ENCODE results near the gene RASAL2.

RASAL2 gene

GRCh38 chr1:178513278-178513983, 419.5 kb downstream of the RASAL2 start:
- DNase-seq (ENCODE audit: low spot score), result no peak

- no peak for DNase-seq (ENCODE audit: low spot score)
These were observed 422.2 kb downstream of the RASAL2 start for GRCh38 chr1:178516110-178516509.

GRCh38 chr1:178518894-178519293, 425.0 kb downstream of the RASAL2 start:
- no peak for DNase-seq (ENCODE audit: low spot score)

DNA sequence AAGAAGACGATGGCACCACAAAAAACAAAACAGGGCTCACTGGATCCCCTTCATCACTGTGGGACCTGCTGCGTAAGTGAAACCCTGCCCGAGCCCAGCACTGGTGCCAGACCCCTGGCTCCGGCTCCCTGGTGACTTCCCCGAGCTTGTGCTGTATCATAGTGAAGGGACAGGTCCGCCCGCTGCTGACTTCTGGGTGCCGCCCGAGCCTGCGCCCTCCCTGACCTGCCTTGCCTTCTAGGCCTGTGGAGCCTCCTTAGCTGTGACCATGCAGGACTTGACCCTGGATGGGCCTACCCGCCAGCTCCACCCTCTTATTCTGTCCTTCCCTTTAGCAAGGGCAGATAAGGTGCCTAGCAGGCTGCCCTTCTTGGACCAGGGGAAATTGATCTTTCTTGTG, 426.9 kb downstream of the RASAL2 start:
- DNase-seq (ENCODE audit: low spot score), result no peak

DNA sequence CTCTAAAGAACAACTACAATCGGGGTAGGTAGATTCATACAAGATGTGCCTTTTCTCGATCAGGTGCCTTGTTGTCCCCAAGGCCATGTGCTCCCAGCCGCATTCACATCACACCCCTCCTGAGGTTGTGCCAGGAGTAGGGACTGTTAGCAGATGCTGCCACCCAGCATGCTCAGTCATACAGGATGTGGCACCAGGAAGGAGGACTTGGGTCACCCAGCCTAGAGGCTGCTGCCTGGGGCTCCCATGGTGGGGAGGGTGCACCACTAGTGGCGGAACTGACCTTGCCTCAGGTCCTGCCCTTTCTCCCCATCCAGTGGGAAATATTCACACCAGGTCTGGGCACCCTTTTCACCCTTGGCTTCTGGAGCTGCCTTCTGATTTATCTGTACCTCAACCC, 427.3 kb downstream of the RASAL2 start:
- DNase-seq (ENCODE audit: low spot score), result no peak

- no peak for DNase-seq (ENCODE audit: low spot score)
These were observed 433.2 kb downstream of the RASAL2 start for GRCh38 chr1:178527117-178527516.

DNA sequence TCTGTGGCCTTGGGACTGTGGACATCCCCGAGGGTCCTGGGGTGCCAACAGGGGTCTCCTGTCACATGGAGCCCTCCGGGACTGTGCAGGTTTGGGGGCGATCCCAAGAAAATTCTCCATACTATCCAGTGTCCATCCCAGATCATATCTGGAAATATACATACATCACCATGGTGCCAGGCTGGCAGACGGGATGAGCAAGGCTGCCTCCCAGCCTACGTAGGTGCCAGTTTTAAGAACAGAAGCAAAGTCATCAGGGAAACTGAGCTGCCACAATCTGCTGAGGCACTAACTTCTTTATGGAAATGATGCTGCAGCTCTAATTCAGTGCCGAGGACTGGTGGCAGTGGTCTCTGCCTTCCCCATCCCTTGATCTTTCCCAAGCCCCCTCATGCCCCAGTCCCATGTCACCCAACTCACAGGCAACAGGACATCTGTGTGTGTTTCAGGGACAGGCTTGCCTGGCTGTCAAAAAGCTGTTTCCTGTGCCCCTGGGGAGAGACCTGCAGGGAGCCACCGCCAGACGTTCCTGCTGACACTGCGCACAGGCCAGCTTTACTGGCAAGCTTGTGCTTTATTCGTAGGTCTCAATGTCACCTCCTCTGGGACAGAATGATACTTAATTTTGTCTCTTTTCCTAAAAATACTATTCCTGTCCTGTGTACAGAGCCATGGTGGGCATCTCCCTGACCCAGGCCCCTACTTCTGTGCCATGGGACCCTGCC, 434.5 kb downstream of the RASAL2 start:
- no peak for DNase-seq (ENCODE audit: low spot score)

DNA sequence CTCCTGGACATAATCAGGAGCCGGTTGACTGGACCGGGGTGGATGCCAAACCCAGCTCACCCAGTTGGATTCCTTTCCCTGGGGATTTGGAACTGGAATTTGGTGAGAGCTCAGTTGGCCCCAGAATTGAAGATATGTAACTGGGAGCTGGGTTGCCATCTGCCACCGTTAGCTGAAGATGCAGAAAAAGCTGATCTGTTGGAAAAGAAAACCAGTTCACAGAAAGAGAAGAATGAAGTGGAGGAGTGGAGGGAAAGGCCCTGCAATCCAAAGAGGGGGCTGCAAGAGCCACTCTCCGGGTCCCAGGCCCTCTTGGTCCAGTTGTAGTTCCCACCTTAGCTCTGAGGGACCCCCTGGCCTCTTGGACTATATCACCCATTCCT, 435.0 kb downstream of the RASAL2 start:
- no peak for DNase-seq (ENCODE audit: low spot score)

GRCh38 chr1:178529364-178530036, 435.6 kb downstream of the RASAL2 start:
- DNase-seq (ENCODE audit: low spot score), result no peak

DNA sequence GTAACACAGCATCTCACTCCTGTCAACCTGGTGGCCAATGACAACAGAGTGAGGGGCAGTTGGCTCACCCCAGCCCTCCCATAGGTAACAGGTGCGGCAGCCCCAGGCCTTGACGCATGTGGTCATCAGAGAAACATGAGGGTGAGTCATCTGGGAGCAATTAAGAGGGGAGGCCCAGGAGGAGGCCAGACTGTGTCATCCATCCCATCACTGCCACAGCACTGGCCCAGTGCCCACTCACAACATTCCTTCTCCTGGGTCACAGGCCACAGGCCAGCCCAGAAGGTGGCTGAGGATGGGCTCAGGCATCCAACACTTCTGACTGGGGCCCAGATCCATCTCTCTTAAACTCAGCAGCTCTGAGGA, 436.1 kb downstream of the RASAL2 start:
- DNase-seq (ENCODE audit: low spot score), result peak; percentile 92

- DNase-seq (ENCODE audit: low spot score), result no peak
These were observed 436.6 kb downstream of the RASAL2 start for GRCh38 chr1:178530502-178530901.

- no peak for DNase-seq (ENCODE audit: low spot score)
These were observed 438.0 kb downstream of the RASAL2 start for GRCh38 chr1:178531887-178532286.

GRCh38 chr1:178532392-178532791, 438.5 kb downstream of the RASAL2 start:
- peak; percentile 72 for DNase-seq (ENCODE audit: low spot score)

DNA sequence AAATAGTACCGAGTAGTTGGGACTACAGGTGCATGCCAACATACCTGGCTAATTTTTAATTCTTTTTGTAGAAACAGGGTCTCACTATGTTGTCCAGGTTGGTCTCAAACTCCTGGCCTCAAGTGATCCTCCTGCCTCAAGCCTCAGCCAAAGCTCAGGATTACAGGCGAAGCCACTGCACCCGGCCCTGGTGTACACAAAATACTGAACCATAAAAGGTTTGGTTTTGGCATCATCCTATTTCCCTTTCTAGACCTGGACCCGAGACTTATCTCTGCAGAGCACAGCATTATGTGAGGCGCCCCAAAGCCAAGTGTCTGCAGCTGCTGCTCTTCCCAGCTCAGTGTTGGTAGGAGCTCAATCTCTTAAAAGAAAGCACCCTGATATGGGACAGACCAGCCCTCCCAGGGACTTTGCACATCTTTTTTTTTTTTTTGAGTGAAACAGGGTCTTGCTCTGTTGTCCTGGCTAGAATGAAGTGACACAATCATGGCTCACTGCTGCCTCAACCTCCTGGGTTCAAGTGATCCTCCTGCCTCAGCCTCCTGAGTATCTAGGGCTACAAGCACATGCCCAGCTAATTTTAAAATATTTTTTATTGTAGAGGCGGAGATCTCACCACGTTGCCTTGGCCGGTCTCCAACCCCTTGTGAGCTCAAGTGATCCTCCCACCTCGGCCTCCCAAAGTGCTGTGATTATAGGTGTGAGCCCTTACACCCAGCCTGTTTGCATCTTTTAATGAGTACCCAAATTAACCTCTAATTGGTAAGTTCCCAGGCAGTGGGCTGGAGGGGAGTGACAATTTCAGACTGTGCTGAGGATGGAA, 439.4 kb downstream of the RASAL2 start:
- no peak for DNase-seq (ENCODE audit: low spot score)
